OCI-LY7 (cell line): ENCODE measurements around the gene MALL. TPM values are rescaled to one million over a fixed set of nuclear protein-coding genes. Genes with fewer than 3 reads are reported as not detected.
"Not testable (repeated sequence)": the region's sequence is repeated elsewhere in the genome, so short reads cannot be mapped to it uniquely, and the experiment has no call there.

ENCODE experiments used
- BruUV-seq: library from RNA; stranded (reverse); fragments of 400-500 nt; replicated peaks from 2 replicates; lab custom pipeline; 2021; lab: Mats Ljungman, UMichigan
- CTCF ChIA-PET: fragments of 300-600 bp; sonication (Branson Sonifier 250); formaldehyde crosslinking; loops from one replicate; lab custom pipeline; 2022; ENCODE audit warnings: antibody characterized with exemption; ENCODE audit not compliant: unreplicated experiment; lab: Charles Lee
- POLR2A ChIA-PET: fragments of 300-600 bp; sonication (Branson Sonifier 250); formaldehyde crosslinking; loops from one replicate; lab custom pipeline; 2022; ENCODE audit warnings: antibody characterized with exemption; lab: Charles Lee
- DNase-seq: peaks from one replicate; pipeline ENCODE4 v3.0.0-alpha.2; 2015; ENCODE audit warnings: low spot score
- H2AFZ ChIP-seq: fragments of 200-600 bp; sonication (generic), shearing (Covaris generic); 2 replicates; pipeline ENCODE4 v1.6.1; 2014; ENCODE audit warnings: mild to moderate bottlenecking, antibody characterized with exemption, low read length, moderate library complexity
- H3K27ac ChIP-seq: fragments of 200-600 bp; sonication (generic); 2 replicates; pipeline ENCODE4 v1.5.1; 2014; ENCODE audit warnings: mixed run types, low read depth, mild to moderate bottlenecking, moderate library complexity, low read length, inconsistent platforms; ENCODE audit not compliant: poor library complexity, severe bottlenecking
- H3K36me3 ChIP-seq: fragments of 200-600 bp; sonication (generic); 2 replicates; pipeline ENCODE4 v1.6.1; 2014; ENCODE audit warnings: mild to moderate bottlenecking, antibody characterized with exemption, low read length, moderate library complexity, mixed read lengths; ENCODE audit not compliant: insufficient read depth
- H3K4me1 ChIP-seq: fragments of 200-600 bp; sonication (generic); 2 replicates; pipeline ENCODE4 v1.5.1; 2014; ENCODE audit warnings: mild to moderate bottlenecking, low read length; ENCODE audit not compliant: insufficient read depth, poor library complexity, severe bottlenecking
- H3K4me2 ChIP-seq: fragments of 200-600 bp; sonication (generic); 2 replicates; pipeline ENCODE4 v1.6.1; 2014; ENCODE audit warnings: mild to moderate bottlenecking, low read length
- H3K4me3 ChIP-seq: fragments of 200-600 bp; sonication (generic); 2 replicates; pipeline ENCODE4 v1.5.1; 2014; ENCODE audit warnings: mild to moderate bottlenecking, low read depth, low read length; ENCODE audit not compliant: poor library complexity, severe bottlenecking
- H3K79me2 ChIP-seq: fragments of 200-600 bp; sonication (generic); 2 replicates; pipeline ENCODE4 v1.6.1; 2016; ENCODE audit warnings: low read depth, mild to moderate bottlenecking, low read length, moderate library complexity, mixed read lengths; ENCODE audit not compliant: insufficient read depth
- H3K9me2 ChIP-seq: fragments of 200-600 bp; sonication (generic); 2 replicates; pipeline ENCODE4 v1.6.1; 2016; ENCODE audit warnings: mild to moderate bottlenecking, low read length, mixed read lengths; ENCODE audit not compliant: insufficient read depth
- H3K9me3 ChIP-seq: fragments of 200-600 bp; sonication (generic); 2 replicates; pipeline ENCODE4 v1.6.1; 2014; ENCODE audit warnings: mild to moderate bottlenecking, mixed run types, low read length, mixed read lengths
- H4K20me1 ChIP-seq: fragments of 200-600 bp; sonication (generic); 2 replicates; pipeline ENCODE4 v1.6.1; 2014; ENCODE audit warnings: mild to moderate bottlenecking, antibody characterized with exemption, low read length, moderate library complexity, mixed read lengths; ENCODE audit not compliant: insufficient read depth
- intact Hi-C: fragments of 100-400 bp; cut with micrococcal nuclease; formaldehyde crosslinking; loops from one replicate; pipeline ENCODE4 v1.10.0; 2022; ENCODE audit not compliant: unreplicated experiment
- total RNA-seq, 2 experiments: library from RNA; depleted of rRNA in 1 of 2; stranded (reverse); fragments of >200 nt in 1 of 2; shearing (Covaris generic) in 1 of 2; gene quantifications; 2 replicates each; pipeline ENCODE4 v1.2.3, GENCODE V29; 2014 to 2022

MALL gene
- total RNA-seq, 2 experiments from 2014 or later, result not detected

- H4K20me1 ChIP-seq, intact Hi-C loops, H3K27ac ChIP-seq, H3K9me3 ChIP-seq, H3K79me2 ChIP-seq, CTCF ChIA-PET, H3K4me2 ChIP-seq, H3K4me3 ChIP-seq, H3K9me2 ChIP-seq, H3K36me3 ChIP-seq, BruUV-seq, H3K4me1 ChIP-seq, H2AFZ ChIP-seq, POLR2A ChIA-PET, DNase-seq: not testable (repeated sequence)
Measured at GRCh38 chr2:110083757-110084156, 31.9 kb downstream of the MALL start.

DNA sequence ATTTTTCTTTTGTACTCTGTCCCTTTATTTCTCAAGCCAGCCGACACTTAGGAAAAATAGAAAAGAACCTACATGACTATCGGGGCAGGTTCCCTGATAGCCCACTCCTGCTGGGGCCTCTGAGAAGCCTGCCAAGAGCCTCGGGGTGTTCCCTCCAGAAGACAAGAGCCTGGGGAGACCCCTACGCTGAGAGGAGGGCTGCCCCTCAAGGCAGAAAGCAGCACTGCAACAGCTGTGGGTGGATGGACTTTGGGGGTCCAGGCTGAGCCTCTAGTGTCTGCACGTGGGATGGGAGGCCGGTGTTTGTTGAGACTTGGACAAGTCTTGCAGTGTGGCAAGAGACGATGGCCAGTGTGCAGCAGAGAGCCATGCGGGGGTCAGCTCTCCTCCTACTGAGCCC, 32.5 kb downstream of the MALL start:
- H3K27ac ChIP-seq, POLR2A ChIA-PET, intact Hi-C loops, H3K4me1 ChIP-seq, H2AFZ ChIP-seq, H3K9me2 ChIP-seq, H3K79me2 ChIP-seq, H3K9me3 ChIP-seq, DNase-seq, H3K36me3 ChIP-seq, CTCF ChIA-PET, H3K4me3 ChIP-seq, H4K20me1 ChIP-seq, BruUV-seq, H3K4me2 ChIP-seq: not testable (repeated sequence)

DNA sequence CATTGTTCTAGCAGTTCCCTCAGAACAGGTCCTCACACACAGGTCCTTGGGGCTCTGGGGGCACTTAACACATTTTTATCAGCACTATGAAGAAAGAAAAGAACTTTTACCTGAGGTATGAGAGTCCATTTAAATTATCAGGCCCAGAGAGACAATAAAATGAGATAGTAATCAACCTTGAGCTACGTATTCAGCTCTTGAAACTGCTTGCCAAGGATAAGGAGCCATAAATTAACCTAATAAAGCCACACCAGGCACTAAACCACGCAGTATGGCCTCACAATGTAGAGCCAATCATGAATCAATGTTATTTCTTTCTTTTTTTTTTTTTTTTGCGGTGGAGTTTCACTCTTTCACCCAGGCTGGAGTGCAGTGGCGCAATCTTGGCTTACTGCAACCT, 37.5 kb downstream of the MALL start:
- CTCF ChIA-PET, H3K79me2 ChIP-seq, H3K4me1 ChIP-seq, H3K27ac ChIP-seq, H3K4me2 ChIP-seq, H3K9me2 ChIP-seq, DNase-seq, H3K9me3 ChIP-seq, H2AFZ ChIP-seq, H3K4me3 ChIP-seq, H4K20me1 ChIP-seq, intact Hi-C loops, H3K36me3 ChIP-seq, BruUV-seq, POLR2A ChIA-PET: not testable (repeated sequence)

DNA sequence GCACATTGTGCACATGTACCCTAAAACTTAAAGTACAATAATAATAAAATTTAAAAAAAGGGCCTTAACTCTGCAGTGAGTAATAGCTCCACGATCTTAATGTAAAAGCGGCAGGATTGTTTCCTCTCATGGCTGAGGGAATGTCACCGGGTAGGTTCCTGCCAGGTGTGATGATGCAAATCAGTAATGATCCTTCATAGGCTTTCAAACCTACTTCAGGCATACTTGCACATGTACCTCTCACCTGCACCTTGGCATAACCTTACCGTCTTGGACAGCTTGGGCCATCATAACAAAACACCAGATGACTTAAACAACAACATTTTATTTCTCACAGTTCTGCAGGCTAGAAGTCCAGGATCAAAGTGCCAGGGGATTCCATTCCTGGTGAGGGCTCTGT, 39.7 kb downstream of the MALL start:
- H3K79me2 ChIP-seq, H3K36me3 ChIP-seq, H3K27ac ChIP-seq, H3K4me2 ChIP-seq, H4K20me1 ChIP-seq, BruUV-seq, CTCF ChIA-PET, intact Hi-C loops, H3K9me2 ChIP-seq, DNase-seq, H3K4me1 ChIP-seq, POLR2A ChIA-PET, H3K9me3 ChIP-seq, H2AFZ ChIP-seq, H3K4me3 ChIP-seq: not testable (repeated sequence)

DNA sequence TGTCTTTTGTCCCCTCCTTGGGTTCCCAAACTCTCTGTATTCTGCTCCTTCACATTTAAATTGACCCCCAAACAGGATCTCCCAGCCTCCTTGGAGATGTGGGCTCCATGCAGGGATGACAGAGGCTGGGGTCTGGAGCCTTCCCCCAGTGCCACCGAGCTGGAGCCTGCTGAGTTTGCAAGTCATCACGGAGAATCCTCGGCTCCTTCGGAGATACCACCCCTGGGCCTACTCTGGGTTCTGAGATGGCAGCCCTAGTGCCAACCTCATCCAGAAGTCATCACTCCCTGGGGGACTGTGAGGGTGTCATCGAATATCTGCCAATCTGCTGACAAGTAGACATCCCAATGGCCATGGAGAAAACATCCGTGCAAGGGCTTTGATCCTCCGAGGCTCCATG, 45.8 kb downstream of the MALL start:
- CTCF ChIA-PET, H3K9me3 ChIP-seq, H3K4me3 ChIP-seq, H3K36me3 ChIP-seq, H3K4me2 ChIP-seq, H3K9me2 ChIP-seq, H3K79me2 ChIP-seq, intact Hi-C loops, H3K27ac ChIP-seq, H3K4me1 ChIP-seq, H2AFZ ChIP-seq, POLR2A ChIA-PET, BruUV-seq, H4K20me1 ChIP-seq, DNase-seq: not testable (repeated sequence)

DNA sequence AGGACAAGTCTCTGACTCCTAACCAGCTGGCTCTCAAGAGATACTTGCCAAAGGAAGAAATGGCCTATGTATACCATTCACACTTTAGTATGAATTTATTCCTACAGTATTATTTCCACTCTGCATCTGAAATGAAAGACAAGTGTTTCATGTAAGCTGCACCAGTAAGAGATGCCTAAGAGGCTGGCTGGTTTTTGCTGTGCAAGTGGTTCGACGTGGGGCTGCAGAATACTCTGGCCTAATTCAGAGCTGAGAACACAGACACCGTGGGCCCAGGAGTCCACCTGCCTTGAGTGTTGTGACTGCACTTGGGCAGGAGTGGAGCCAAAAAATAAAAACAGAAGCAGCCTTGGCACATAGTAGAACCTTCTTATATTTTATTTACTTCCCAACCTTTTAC, 47.5 kb downstream of the MALL start:
- H3K4me1 ChIP-seq, H4K20me1 ChIP-seq, H3K9me3 ChIP-seq, H3K27ac ChIP-seq, H2AFZ ChIP-seq, H3K36me3 ChIP-seq, H3K9me2 ChIP-seq, CTCF ChIA-PET, H3K79me2 ChIP-seq, H3K4me3 ChIP-seq, H3K4me2 ChIP-seq, intact Hi-C loops, BruUV-seq, POLR2A ChIA-PET, DNase-seq: not testable (repeated sequence)

DNA sequence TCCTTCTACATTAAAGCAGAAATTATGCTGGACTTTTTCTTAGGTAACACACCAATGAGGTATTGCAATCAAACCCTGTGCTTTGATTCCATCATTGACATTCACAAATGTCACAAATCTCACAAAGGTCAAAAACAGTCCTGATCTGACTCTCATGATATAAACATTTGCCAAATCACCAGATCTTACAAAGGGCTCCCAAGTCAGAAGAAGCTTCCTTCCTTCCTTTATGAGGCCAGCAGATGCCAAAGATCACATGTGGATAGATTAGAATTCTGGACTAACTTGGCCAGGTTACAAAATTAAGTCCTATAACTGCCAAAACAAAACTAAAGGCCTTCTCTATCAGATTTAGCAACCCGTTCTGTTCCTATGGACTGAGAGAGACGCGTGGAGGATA, 53.3 kb downstream of the MALL start:
- BruUV-seq, intact Hi-C loops, H3K4me2 ChIP-seq: not testable (repeated sequence)

More for the DNA sequence above, 53.3 kb downstream of the MALL start:
- H3K27ac ChIP-seq, H3K4me1 ChIP-seq, H3K79me2 ChIP-seq, DNase-seq, H4K20me1 ChIP-seq, CTCF ChIA-PET, H3K9me2 ChIP-seq, H2AFZ ChIP-seq, POLR2A ChIA-PET, H3K9me3 ChIP-seq, H3K4me3 ChIP-seq, H3K36me3 ChIP-seq: not testable (repeated sequence)
